Esophagus muscularis mucosa (tissue), 4 donors: Measurements from ENCODE around the gene KCNA3. TPM values are rescaled to one million over a fixed set of nuclear protein-coding genes. Genes with fewer than 3 reads are reported as not detected.

Experiments
- DNase-seq: peaks from one replicate; pipeline ENCODE4 v3.0.0-alpha.2; 2017; ENCODE audit errors: extremely low spot score
- H3K27ac ChIP-seq, 4 donors: fragments of 200-600 bp; sonication (generic); replicated peaks in 1 of 4; 1 replicate in 3 of 4; 2 replicates in 1 of 4; pipeline ENCODE4 v1.5.1; 2016 to 2019; ENCODE audit warnings: mild to moderate bottlenecking in 1 of 4
- H3K27me3 ChIP-seq, 4 donors: fragments of 200-600 bp; sonication (generic); one replicate each; pipeline versions ENCODE4 v1.5.1 to v1.6.0; 2016 to 2019
- H3K36me3 ChIP-seq, 4 donors: fragments of 200-600 bp; sonication (generic); one replicate each; pipeline ENCODE4 v1.5.1; 2016 to 2019
- H3K4me1 ChIP-seq, 4 donors: fragments of 200-600 bp; sonication (generic); one replicate each; pipeline ENCODE4 v1.5.1; 2016 to 2019
- H3K4me3 ChIP-seq, 4 donors: fragments of 200-600 bp; sonication (generic); 1 replicate in 2 of 4; 2 replicates in 2 of 4; pipeline ENCODE4 v1.5.1; 2016 to 2019; ENCODE audit warnings: mild to moderate bottlenecking in 4 of 4, moderate library complexity in 1 of 4
- H3K9me3 ChIP-seq, 4 donors: fragments of 200-600 bp; sonication (generic); 1 replicate in 3 of 4; 2 replicates in 1 of 4; pipeline ENCODE4 v1.5.1; 2016 to 2019
- EP300 ChIP-seq: sonication (generic); formaldehyde crosslinking; IDR thresholded peaks from one replicate; pipeline ENCODE4 v1.6.1; 2017; ENCODE audit warnings: antibody characterized with exemption
- POLR2A ChIP-seq: fragments of 450-650 bp; IDR thresholded peaks from one replicate; pipeline ENCODE4 v1.6.1; 2017; ENCODE audit warnings: antibody characterized with exemption, moderate library complexity, mild to moderate bottlenecking, low read depth
- POLR2AphosphoS5 ChIP-seq, 2 donors: sonication (generic); formaldehyde crosslinking; IDR thresholded peaks; one replicate each; pipeline ENCODE4 v1.6.1; 2017; ENCODE audit warnings: antibody characterized with exemption in 2 of 2
- WGBS: methylation state at CpG from one replicate; pipeline ENCODE4 v1.1.5; 2018; 5-methylcytosine and 5-hydroxymethylcytosine counted together
- intact Hi-C: fragments of 100-400 bp; cut with DNase I; formaldehyde crosslinking; loops from one replicate; pipeline ENCODE4 v1.15.1; 2023
- total RNA-seq, 4 donors: library from RNA; depleted of rRNA; stranded (reverse); fragments of >200 nt; gene quantifications; one replicate each; pipeline versions ENCODE4 v1.1.0 to v1.2.1, GENCODE V29; 2016
- TF ChIP-seq, protein P1 (sequence below), 3 experiments: fragments of 200-600 bp in 2 of 3; fragments of 450-650 bp in 1 of 3; sonication (generic) in 2 of 3; IDR thresholded peaks; one replicate each; pipeline ENCODE4 v1.5.1; 2017 to 2019; ENCODE audit warnings: antibody characterized with exemption in 3 of 3, mild to moderate bottlenecking in 2 of 3, moderate library complexity in 1 of 3

Gene KCNA3
- total RNA-seq, 4 donors from 2014 or later, result 0.80 to 3.1 (median 1.6) TPM

DNA sequence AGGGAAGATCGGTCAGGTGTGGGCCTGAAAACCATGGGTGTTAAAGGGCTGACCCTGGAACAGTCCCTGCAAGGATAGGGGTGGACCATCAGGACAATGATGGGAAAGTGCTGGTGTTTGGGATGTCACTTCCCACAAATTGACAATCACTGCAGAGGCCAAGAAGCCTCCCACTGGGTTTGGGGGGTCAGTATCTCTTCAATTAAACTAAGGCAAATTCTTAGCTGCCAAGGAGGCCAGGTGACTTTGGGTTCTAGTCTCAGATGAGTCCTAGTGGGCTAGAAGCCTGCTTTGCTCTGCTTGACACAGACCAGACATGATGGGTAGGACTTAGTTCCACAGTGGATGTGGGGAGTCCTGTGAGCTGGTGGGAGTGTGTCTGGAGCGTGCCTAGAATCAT, 39.3 kb downstream of the KCNA3 start:
- intact Hi-C loops, result no loop called here

DNA sequence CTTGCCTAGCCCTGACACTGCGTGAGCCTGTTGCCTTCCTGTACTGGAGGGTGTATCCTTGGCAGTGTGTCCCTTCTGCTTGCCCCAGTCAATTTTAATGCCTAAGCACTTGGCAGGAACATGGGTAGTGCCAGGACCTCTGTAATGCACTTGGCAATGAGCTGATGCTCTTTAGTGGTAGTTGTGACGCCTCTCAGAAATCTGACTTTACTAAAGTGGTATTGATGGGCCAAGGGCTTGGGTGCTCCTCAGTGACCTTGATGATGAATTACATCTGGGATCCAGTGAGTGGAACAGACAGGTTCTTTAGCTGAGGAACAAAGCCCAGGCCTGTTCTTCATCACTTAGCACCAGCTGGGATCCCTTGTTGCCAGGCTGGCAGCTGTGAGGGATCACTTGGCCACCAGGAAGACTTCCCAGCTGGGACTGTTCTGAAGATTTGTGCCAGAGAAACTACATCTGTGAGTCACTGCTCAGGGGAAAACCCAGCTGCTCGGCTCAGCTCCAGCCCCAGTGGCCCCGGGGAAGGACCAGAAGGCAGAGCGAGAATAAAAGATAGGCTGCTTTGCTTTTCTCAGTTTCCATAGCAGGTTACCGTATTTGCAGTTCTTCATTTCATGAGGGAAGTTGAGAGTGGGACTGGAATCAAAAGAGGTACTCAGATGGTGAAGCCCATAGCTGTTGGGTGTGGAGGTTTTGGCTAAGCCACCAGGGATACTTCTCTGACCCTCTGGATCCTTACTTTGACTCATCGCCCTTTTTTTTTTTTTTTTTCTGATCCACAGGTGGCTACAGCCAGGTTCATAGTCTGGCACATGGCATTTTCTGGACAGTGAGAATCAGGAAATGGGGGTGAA, 40.1 kb downstream of the KCNA3 start:
- TF ChIP-seq POLR2AphosphoS5 (IDR thresholded peaks at IDR 0.05), result peak; percentile 85 to 88
- TF ChIP-seq, protein P1, sequence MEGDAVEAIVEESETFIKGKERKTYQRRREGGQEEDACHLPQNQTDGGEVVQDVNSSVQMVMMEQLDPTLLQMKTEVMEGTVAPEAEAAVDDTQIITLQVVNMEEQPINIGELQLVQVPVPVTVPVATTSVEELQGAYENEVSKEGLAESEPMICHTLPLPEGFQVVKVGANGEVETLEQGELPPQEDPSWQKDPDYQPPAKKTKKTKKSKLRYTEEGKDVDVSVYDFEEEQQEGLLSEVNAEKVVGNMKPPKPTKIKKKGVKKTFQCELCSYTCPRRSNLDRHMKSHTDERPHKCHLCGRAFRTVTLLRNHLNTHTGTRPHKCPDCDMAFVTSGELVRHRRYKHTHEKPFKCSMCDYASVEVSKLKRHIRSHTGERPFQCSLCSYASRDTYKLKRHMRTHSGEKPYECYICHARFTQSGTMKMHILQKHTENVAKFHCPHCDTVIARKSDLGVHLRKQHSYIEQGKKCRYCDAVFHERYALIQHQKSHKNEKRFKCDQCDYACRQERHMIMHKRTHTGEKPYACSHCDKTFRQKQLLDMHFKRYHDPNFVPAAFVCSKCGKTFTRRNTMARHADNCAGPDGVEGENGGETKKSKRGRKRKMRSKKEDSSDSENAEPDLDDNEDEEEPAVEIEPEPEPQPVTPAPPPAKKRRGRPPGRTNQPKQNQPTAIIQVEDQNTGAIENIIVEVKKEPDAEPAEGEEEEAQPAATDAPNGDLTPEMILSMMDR (IDR thresholded peaks at IDR 0.05), result no peak
- 26% methylated on average over 6 of the region's 7 CpGs for WGBS

More for the DNA sequence above, 39.3 kb downstream of the KCNA3 start:
- Histone ChIP-seq H3K36me3 (no peaks in the 10 kb centered on the region), H3K4me3 (no peak overlapping the region), H3K4me1 (peaks cover 15 to 27% (median 18%) of the 10 kb centered on the region in 4 donors), H3K9me3 (no peaks in the 10 kb centered on the region), H3K27ac (no peak overlapping the region), H3K27me3 (peaks cover 0 to 8% (median 3%) of the 10 kb centered on the region in 4 donors)
- DNase-seq, result no peak
- WGBS, result 93% methylated on average over 2 of the region's 2 CpGs
- TF ChIP-seq, protein P1 (IDR thresholded peaks at IDR 0.05), result no peak
- no peak for TF ChIP-seq POLR2A
- no peak for TF ChIP-seq EP300
- TF ChIP-seq POLR2AphosphoS5 (IDR thresholded peaks at IDR 0.05), result no peak

DNA sequence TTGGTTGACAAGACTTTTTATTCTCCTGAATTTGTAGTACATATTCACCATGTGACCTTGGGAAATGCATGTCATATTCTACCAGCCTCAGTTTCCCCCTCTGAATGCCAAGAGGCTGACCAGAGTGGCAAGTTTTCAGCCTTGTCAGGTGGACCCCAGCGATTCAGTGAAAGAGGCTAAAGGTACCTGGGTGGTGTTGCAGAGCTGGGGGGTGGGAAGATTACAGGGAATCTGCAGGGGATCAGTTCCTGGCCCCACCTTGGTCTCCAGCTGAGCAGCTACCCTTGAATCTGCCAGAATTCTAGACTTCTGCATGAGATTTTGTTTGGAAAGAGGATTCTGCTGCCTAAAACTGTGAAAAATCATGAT, 40.7 kb downstream of the KCNA3 start:
- Histone ChIP-seq H3K36me3 (no peaks in the 10 kb centered on the region), H3K9me3 (no peaks in the 10 kb centered on the region), H3K27ac (peak overlapping the region in 1 of 4 donors; percentile 13), H3K27me3 (peaks cover 0 to 13% (median 3%) of the 10 kb centered on the region in 4 donors), H3K4me1 (peaks cover 15 to 27% (median 18%) of the 10 kb centered on the region in 4 donors), H3K4me3 (no peak overlapping the region)
- intact Hi-C loops, result loop anchor here (5.0 kb wide), 1 partner anchor 148 kb away; no protein-coding TSS in a partner anchor
- WGBS, result 100% methylated on average over 1 of the region's 1 CpG
- DNase-seq, result no peak
- no peak for TF ChIP-seq EP300

More for the DNA sequence above, 40.1 kb downstream of the KCNA3 start:
- peak overlapping the region in 1 of 4 donors; percentile 13 for H3K27ac ChIP-seq
- H3K9me3 ChIP-seq, result no peaks in the 10 kb centered on the region
- DNase-seq, result peak; percentile 88
- intact Hi-C loops, result loop anchor here (5.0 kb wide), 1 partner anchor 148 kb away; no protein-coding TSS in a partner anchor
- no peak overlapping the region for H3K4me3 ChIP-seq
- H3K27me3 ChIP-seq, result peaks cover 0 to 13% (median 3%) of the 10 kb centered on the region in 4 donors
- H3K36me3 ChIP-seq, result no peaks in the 10 kb centered on the region
- peaks cover 15 to 27% (median 18%) of the 10 kb centered on the region in 4 donors for H3K4me1 ChIP-seq

DNA sequence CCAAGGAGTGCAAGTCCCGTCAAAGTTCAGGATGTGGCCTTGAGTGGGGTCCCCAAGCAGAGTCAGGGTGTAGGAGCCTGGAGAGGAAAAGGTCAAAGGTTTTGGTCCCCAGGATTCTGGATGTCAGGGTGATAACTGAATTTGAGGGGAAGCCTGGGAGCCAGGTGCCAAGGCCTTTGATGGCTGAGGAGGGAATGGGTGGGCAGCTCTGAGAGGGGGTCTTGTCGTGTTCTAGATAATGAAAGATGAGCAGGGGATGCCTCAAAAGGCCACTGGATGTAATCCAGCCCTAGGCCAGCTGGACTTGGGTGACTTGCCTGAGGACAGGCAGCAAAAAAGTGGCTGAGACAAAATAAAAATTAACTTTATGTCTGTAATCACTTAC, 41.1 kb downstream of the KCNA3 start:
- Histone ChIP-seq H3K4me3 (no peak overlapping the region), H3K4me1 (peaks cover 15 to 27% (median 18%) of the 10 kb centered on the region in 4 donors), H3K9me3 (no peaks in the 10 kb centered on the region), H3K27me3 (peaks cover 0 to 13% (median 3%) of the 10 kb centered on the region in 4 donors), H3K36me3 (no peaks in the 10 kb centered on the region), H3K27ac (no peak overlapping the region)
- intact Hi-C loops, result loop anchor here (5.0 kb wide), 1 partner anchor 149 kb away; no protein-coding TSS in a partner anchor
- DNase-seq, result peak; percentile 62
- TF ChIP-seq POLR2AphosphoS5 (IDR thresholded peaks at IDR 0.05) (no peak), EP300 (no peak), POLR2A (no peak)
- TF ChIP-seq, protein P1 (IDR thresholded peaks at IDR 0.05), result no peak
- 61% methylated on average over 2 of the region's 2 CpGs for WGBS

DNA sequence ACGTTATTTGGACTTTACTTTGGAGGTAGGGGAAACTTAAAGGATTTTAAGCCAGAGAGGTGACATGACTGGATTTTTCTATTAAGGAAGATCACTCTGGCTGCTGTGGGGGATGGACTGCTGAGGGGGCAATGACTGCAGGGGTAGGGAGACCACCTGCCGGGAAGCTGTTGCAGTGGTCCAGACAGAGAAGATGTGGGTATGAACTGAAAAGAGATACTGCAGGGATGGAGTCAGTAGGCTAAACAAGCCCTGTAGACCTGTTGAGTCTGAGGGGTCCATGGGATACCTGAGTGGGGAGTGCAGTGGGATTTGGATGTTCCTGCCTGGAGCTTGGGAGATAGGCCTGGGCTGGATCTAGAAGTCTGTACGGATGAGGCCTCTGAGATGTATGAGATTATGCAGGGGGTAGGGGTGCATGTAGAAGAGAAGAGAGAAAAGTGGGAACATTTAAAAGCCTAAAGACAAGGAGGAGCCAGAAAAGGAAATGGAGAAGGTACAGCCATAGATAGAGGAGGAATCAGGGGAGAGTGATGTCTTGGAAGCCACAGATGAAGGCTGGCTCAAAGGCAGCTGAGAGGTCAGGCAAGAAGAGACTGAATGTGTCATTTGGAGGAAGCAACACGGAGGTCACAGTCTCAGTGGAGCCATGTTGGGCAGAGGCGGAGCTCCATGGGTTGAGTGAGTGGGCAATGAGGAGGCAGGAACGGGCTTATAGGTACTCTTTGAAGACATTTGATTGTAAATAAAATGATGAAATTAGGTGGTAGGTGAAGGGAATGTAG, 42.7 kb downstream of the KCNA3 start:
- DNase-seq, result peak; percentile 57
- intact Hi-C loops, result loop anchor here (1.0 to 5.0 kb wide), 2 partner anchors 134 to 150 kb away; no protein-coding TSS in a partner anchor
- TF ChIP-seq, protein P1 (IDR thresholded peaks at IDR 0.05), result no peak
- TF ChIP-seq POLR2A, result no peak
- Histone ChIP-seq H3K9me3 (no peaks in the 10 kb centered on the region), H3K36me3 (no peaks in the 10 kb centered on the region), H3K4me3 (no peak overlapping the region), H3K27ac (no peak overlapping the region), H3K27me3 (peaks cover 0 to 13% (median 3%) of the 10 kb centered on the region in 4 donors), H3K4me1 (peaks cover 15 to 27% (median 18%) of the 10 kb centered on the region in 4 donors)
- WGBS, result 83% methylated on average over 6 of the region's 6 CpGs
